Activated B cell treated with CpG ODN at 0.5 μM for 24 hours (primary cell): Measurements from ENCODE around the gene EYS. TPM values are rescaled to one million over a fixed set of nuclear protein-coding genes. Genes with fewer than 3 reads are reported as not detected.

ENCODE experiments used
- ATAC-seq: fragments of 200-7000 bp; cut with Tn5 transposase; one replicate; pipeline ENCODE4 v1.10.0; 2021; ENCODE audit warnings: low read depth, mild to moderate bottlenecking, moderate library complexity
- CTCF ChIA-PET: fragments of 350-600 bp; sonication (Branson Sonifier 250); formaldehyde crosslinking; loops from one replicate; lab custom pipeline; 2021; ENCODE audit warnings: antibody characterized with exemption; lab: Charles Lee
- POLR2A ChIA-PET: fragments of 350-600 bp; sonication (Branson Sonifier 250); formaldehyde crosslinking; loops from one replicate; lab custom pipeline; 2021; ENCODE audit warnings: antibody characterized with exemption; lab: Charles Lee
- DNase-seq: peaks from one replicate; pipeline ENCODE4 v3.0.0; 2022
- H3K27ac Mint-ChIP-seq: one replicate; pipeline ENCODE4 v1.8.0; 2020; ENCODE audit warnings: mixed read lengths
- H3K27me3 Mint-ChIP-seq: one replicate; pipeline ENCODE4 v1.8.0; 2021; ENCODE audit warnings: mixed read lengths
- H3K36me3 Mint-ChIP-seq: one replicate; pipeline ENCODE4 v1.8.0; 2021; ENCODE audit warnings: low read depth, mixed read lengths
- H3K4me1 Mint-ChIP-seq: one replicate; pipeline ENCODE4 v1.8.0; 2021; ENCODE audit warnings: mixed read lengths
- H3K4me3 Mint-ChIP-seq: one replicate; pipeline ENCODE4 v1.8.0; 2020; ENCODE audit warnings: mild to moderate bottlenecking, mixed read lengths
- H3K9me3 Mint-ChIP-seq: one replicate; pipeline ENCODE4 v1.8.0; 2020; ENCODE audit warnings: mixed read lengths
- CTCF ChIP-seq: fragments of 200-600 bp; IDR thresholded peaks from one replicate; pipeline ENCODE4 v1.8.0; 2022; ENCODE audit warnings: antibody characterized with exemption, mild to moderate bottlenecking
- intact Hi-C: fragments of 100-400 bp; cut with micrococcal nuclease; formaldehyde crosslinking; loops from one replicate; pipeline ENCODE4 v1.15.1; 2024
- total RNA-seq: library from RNA; stranded (reverse); gene quantifications from 2 replicates; pipeline ENCODE4 v1.2.3, GENCODE V29; 2022

EYS gene
- total RNA-seq, 1 donor from 2014 or later = not detected

- no peak overlapping the region for H3K4me3 Mint-ChIP-seq
- POLR2A ChIA-PET = no interaction called here
Measured at GRCh38 chr6:63926258-63926780, 1780.7 kb downstream of the EYS start.

GRCh38 chr6:63923139-63923739 is 1783.8 kb downstream of the EYS start:
- DNase-seq (no peak), ATAC-seq (peak; percentile 70)
- Mint-ChIP-seq H3K4me1 (no peaks in the 10 kb centered on the region), H3K36me3 (no peaks in the 10 kb centered on the region), H3K4me3 (no peak overlapping the region), H3K27ac (no peak overlapping the region), H3K9me3 (no peaks in the 10 kb centered on the region), H3K27me3 (no peaks in the 10 kb centered on the region)
- ChIA-PET POLR2A (no interaction called here), CTCF (interaction anchor here (0.6 to 1.3 kb wide), 2 partner anchors 16 to 23 kb away, joined by 3 to 5 read pairs; no protein-coding TSS in a partner anchor)
- intact Hi-C loops = no loop called here
- TF ChIP-seq CTCF = peak; percentile 43

More at GRCh38 chr6:63926258-63926780, 1780.7 kb downstream of the EYS start:
- intact Hi-C loops = no loop called here
- ATAC-seq (no peak), DNase-seq (no peak)
- no peaks in the 10 kb centered on the region for H3K36me3 Mint-ChIP-seq
- CTCF ChIA-PET = no interaction called here
- no peaks in the 10 kb centered on the region for H3K27me3 Mint-ChIP-seq
- no peak overlapping the region for H3K27ac Mint-ChIP-seq
- no peaks in the 10 kb centered on the region for H3K4me1 Mint-ChIP-seq
- no peak for TF ChIP-seq CTCF
- no peaks in the 10 kb centered on the region for H3K9me3 Mint-ChIP-seq

- H3K27ac Mint-ChIP-seq = no peak overlapping the region
- H3K27me3 Mint-ChIP-seq = no peaks in the 10 kb centered on the region
- H3K4me1 Mint-ChIP-seq = no peaks in the 10 kb centered on the region
- ChIA-PET CTCF (no interaction called here), POLR2A (no interaction called here)
- ATAC-seq = no peak
- no peak for DNase-seq
- no peaks in the 10 kb centered on the region for H3K36me3 Mint-ChIP-seq
- no peak for TF ChIP-seq CTCF
- no peak overlapping the region for H3K4me3 Mint-ChIP-seq
- H3K9me3 Mint-ChIP-seq = no peaks in the 10 kb centered on the region
- intact Hi-C loops = no loop called here
Measured at GRCh38 chr6:63919556-63920110, 1787.4 kb downstream of the EYS start.

- no peak overlapping the region for H3K27ac Mint-ChIP-seq
- no peaks in the 10 kb centered on the region for H3K9me3 Mint-ChIP-seq
- intact Hi-C loops = no loop called here
- no peak overlapping the region for H3K4me3 Mint-ChIP-seq
- CTCF ChIA-PET = no interaction called here
- DNase-seq (no peak), ATAC-seq (no peak)
- no peaks in the 10 kb centered on the region for H3K27me3 Mint-ChIP-seq
- no peaks in the 10 kb centered on the region for H3K4me1 Mint-ChIP-seq
- POLR2A ChIA-PET = no interaction called here
- no peak for TF ChIP-seq CTCF
- H3K36me3 Mint-ChIP-seq = no peaks in the 10 kb centered on the region
Measured at GRCh38 chr6:63912887-63913286, 1794.1 kb downstream of the EYS start.

GRCh38 chr6:63910863-63911551 is 1796.0 kb downstream of the EYS start:
- no peak for TF ChIP-seq CTCF
- ATAC-seq = no peak
- H3K4me1 Mint-ChIP-seq = no peaks in the 10 kb centered on the region
- intact Hi-C loops = no loop called here
- ChIA-PET CTCF (no interaction called here), POLR2A (interaction anchor here (0.7 kb wide), 1 partner anchor 376 kb away, joined by 5 read pairs; no protein-coding TSS in a partner anchor)
- H3K27me3 Mint-ChIP-seq = no peaks in the 10 kb centered on the region
- no peak overlapping the region for H3K4me3 Mint-ChIP-seq
- no peak overlapping the region for H3K27ac Mint-ChIP-seq
- no peak for DNase-seq
- H3K36me3 Mint-ChIP-seq = no peaks in the 10 kb centered on the region
- no peaks in the 10 kb centered on the region for H3K9me3 Mint-ChIP-seq
